Endothelial cell of umbilical vein (primary cell): ENCODE results near the gene DOP1B. TPM values are rescaled to one million over a fixed set of nuclear protein-coding genes. Genes with fewer than 3 reads are reported as not detected.

Experiments
- BruUV-seq: library from RNA; stranded (reverse); fragments of 400-500 nt; replicated peaks from 2 replicates; lab custom pipeline; 2021; lab: Mats Ljungman, UMichigan
- CTCF ChIA-PET: fragments of 300-600, 350-600 bp; sonication (Branson Sonifier 250); formaldehyde crosslinking; loops from one replicate; lab custom pipeline; 2021; ENCODE audit warnings: antibody characterized with exemption, inconsistent platforms; lab: Charles Lee
- POLR2A ChIA-PET: fragments of 300-600, 350-600 bp; sonication (Branson Sonifier 250); formaldehyde crosslinking; loops from one replicate; lab custom pipeline; 2021; ENCODE audit warnings: antibody characterized with exemption, inconsistent platforms; lab: Charles Lee
- DNase-seq: peaks from one replicate; pipeline ENCODE4 v3.0.0-alpha.2; 2011; ENCODE audit warnings: low read depth, low spot score
- FAIRE-seq: peaks from 2 replicates; lab custom pipeline; 2011; peaks lifted over from hg19 to GRCh38; lab: Jason Lieb, UNC
- H2AFZ ChIP-seq: 2 replicates; pipeline ENCODE4 v1.6.0; 2012; ENCODE audit warnings: low read depth, low read length, control low read depth, inconsistent platforms
- H3K27ac ChIP-seq: 2 replicates; pipeline ENCODE4 v1.5.1; 2011; ENCODE audit warnings: low read depth, mild to moderate bottlenecking, control low read depth, low read length, moderate library complexity; ENCODE audit not compliant: insufficient read depth
- H3K27me3 ChIP-seq, 2 experiments: 2 replicates each; pipeline versions ENCODE4 v1.6.0 to v1.6.1; 2011; ENCODE audit warnings: low read length in 2 of 2, mixed read lengths in 1 of 2; ENCODE audit not compliant: control insufficient read depth in 2 of 2, insufficient read depth in 2 of 2
- H3K36me3 ChIP-seq, 2 experiments: 2 replicates in 1 of 2; 3 replicates in 1 of 2; pipeline ENCODE4 v1.5.1; 2011; ENCODE audit warnings: low read length in 2 of 2, mild to moderate bottlenecking in 1 of 2, moderate library complexity in 1 of 2; ENCODE audit not compliant: control insufficient read depth in 2 of 2, insufficient read depth in 2 of 2; ENCODE audit errors: extremely low read depth in 1 of 2
- H3K4me1 ChIP-seq: 3 replicates; pipeline ENCODE4 v1.5.1; 2011; ENCODE audit warnings: mild to moderate bottlenecking, low read length; ENCODE audit not compliant: control insufficient read depth, insufficient read depth; ENCODE audit errors: extremely low read depth
- H3K4me2 ChIP-seq: 2 replicates; pipeline ENCODE4 v1.6.1; 2011; ENCODE audit warnings: low read length, control low read depth, mixed read lengths; ENCODE audit not compliant: insufficient read depth
- H3K4me3 ChIP-seq, 3 experiments: fragments of 200-600 bp in 1 of 3; sonication (generic), shearing (Covaris generic) in 1 of 3; replicated peaks in 1 of 3; 2 replicates each; pipeline ENCODE4 v1.5.1; 2011 to 2016; ENCODE audit warnings: control low read depth in 3 of 3, low read length in 3 of 3, mild to moderate bottlenecking in 2 of 3, inconsistent platforms in 1 of 3, low read depth in 1 of 3, moderate library complexity in 1 of 3; ENCODE audit not compliant: insufficient read depth in 1 of 3
- H3K79me2 ChIP-seq: 2 replicates; pipeline ENCODE4 v1.6.0; 2012; ENCODE audit warnings: low read length, inconsistent platforms; ENCODE audit not compliant: control insufficient read depth, insufficient read depth
- H3K9ac ChIP-seq: replicated peaks from 2 replicates; pipeline ENCODE3; 2011; ENCODE audit warnings: low read length, control low read depth; ENCODE audit not compliant: insufficient read depth; ENCODE audit errors: extremely low read depth
- H3K9me1 ChIP-seq: replicated peaks from 3 replicates; pipeline ENCODE4 v1.6.0; 2011; ENCODE audit warnings: mild to moderate bottlenecking, low read length; ENCODE audit not compliant: control insufficient read depth, insufficient read depth; ENCODE audit errors: extremely low read depth
- H3K9me3 ChIP-seq: replicated peaks from 2 replicates; pipeline ENCODE4 v1.5.1; 2012; ENCODE audit warnings: low read length, inconsistent platforms; ENCODE audit not compliant: control insufficient read depth, insufficient read depth
- H4K20me1 ChIP-seq: replicated peaks from 2 replicates; pipeline ENCODE3; 2011; ENCODE audit warnings: mild to moderate bottlenecking, low read length; ENCODE audit not compliant: control insufficient read depth, insufficient read depth; ENCODE audit errors: extremely low read depth
- CTCF ChIP-seq, 2 donors: IDR thresholded peaks; 1 replicate in 1 of 2; 2 replicates in 1 of 2; pipeline ENCODE4 v1.5.1; 2011; ENCODE audit warnings: low read length in 2 of 2, mild to moderate bottlenecking in 2 of 2, moderate library complexity in 2 of 2, control low read depth in 1 of 2, inconsistent platforms in 1 of 2, low read depth in 1 of 2; ENCODE audit not compliant: insufficient read depth in 1 of 2; ENCODE audit errors: extremely low read depth in 1 of 2
- EZH2 ChIP-seq: IDR thresholded peaks from 2 replicates; pipeline ENCODE4 v1.6.1; 2012; ENCODE audit warnings: borderline replicate concordance, low read depth, mild to moderate bottlenecking, moderate library complexity, low read length, inconsistent platforms; ENCODE audit not compliant: severe bottlenecking
- FOS ChIP-seq: IDR thresholded peaks from 2 replicates; pipeline ENCODE4 v1.6.1; 2011; ENCODE audit warnings: mild to moderate bottlenecking, low read length, moderate library complexity, borderline replicate concordance; ENCODE audit not compliant: insufficient read depth
- GATA2 ChIP-seq: IDR thresholded peaks from 2 replicates; pipeline ENCODE4 v1.7.0; 2011; ENCODE audit warnings: low read depth, mild to moderate bottlenecking, moderate library complexity, mixed read lengths, low read length; ENCODE audit not compliant: insufficient read length, insufficient read depth
- JUN ChIP-seq: IDR thresholded peaks from 2 replicates; pipeline ENCODE4 v1.6.1; 2011; ENCODE audit warnings: borderline replicate concordance, low read depth; ENCODE audit not compliant: insufficient read length, insufficient read depth
- MAX ChIP-seq: IDR thresholded peaks from 2 replicates; pipeline ENCODE4 v1.6.1; 2011; ENCODE audit not compliant: insufficient read depth, insufficient read length
- MYC ChIP-seq: IDR thresholded peaks from one replicate; pipeline ENCODE4 v1.6.1; 2011; ENCODE audit warnings: mild to moderate bottlenecking, low read depth, low read length
- POLR2A ChIP-seq: IDR thresholded peaks from 2 replicates; pipeline ENCODE4 v1.6.1; 2012; ENCODE audit warnings: low read depth, mild to moderate bottlenecking, control low read depth, low read length
- POLR2AphosphoS5 ChIP-seq: IDR thresholded peaks from 2 replicates; pipeline ENCODE4 v1.6.1; 2012; ENCODE audit warnings: low read depth, mild to moderate bottlenecking, control low read depth, low read length, moderate library complexity; ENCODE audit not compliant: insufficient read depth
- dilution Hi-C: fragments of 300-500 bp; cut with MboI; formaldehyde crosslinking; loops from one replicate; pipeline ENCODE4 v1.15.0; 2019; ENCODE audit warnings: low sequenced_read_pairs; ENCODE audit not compliant: extremely low pct_ligation_motif_present
- intact Hi-C: fragments of 100-400 bp; cut with micrococcal nuclease; formaldehyde crosslinking; loops from one replicate; pipeline ENCODE4 v1.10.0; 2022
- polyA plus RNA-seq, 4 experiments: library from polyadenylated mRNA; depleted of rRNA in 3 of 4; stranded (reverse) in 3 of 4; unstranded in 1 of 4; fragments of >200 nt; gene quantifications; 2 replicates each; pipeline versions ENCODE4 v1.2.1 to v1.2.3, GENCODE V29; 2011 to 2012; ENCODE audit warnings: missing spikeins in 1 of 4
- total RNA-seq: library from RNA; stranded (reverse); gene quantifications from 2 replicates; pipeline ENCODE4 v1.2.3, GENCODE V29; 2021

DOP1B gene
- total and polyA plus RNA-seq, 2 donors (not counting 3 experiments of a cell fraction or from before 2014, with no cell fraction given) = 3.7 to 9.9 TPM

- TF ChIP-seq CTCF (IDR thresholded peaks at IDR 0.05; ENCODE audit: extremely low read depth in 1 of 2, insufficient read depth in 1 of 2, low read depth in 1 of 2, low read length in 2 of 2) (no peak), FOS (no peak), GATA2 (no peak), MYC (no peak), POLR2A (no peak), EZH2 (no peak), JUN (no peak), POLR2AphosphoS5 (no peak), MAX (no peak)
- Histone ChIP-seq H3K4me1 (no peaks in the 10 kb centered on the region), H4K20me1 (no peaks in the 10 kb centered on the region), H3K4me2 (no peak overlapping the region), H3K27me3 (peaks cover 3% of the 10 kb centered on the region in 2 experiments), H3K9me3 (no peaks in the 10 kb centered on the region), H3K27ac (no peak overlapping the region), H3K9me1 (no peaks in the 10 kb centered on the region), H3K9ac (no peak overlapping the region), H3K79me2 (no peaks in the 10 kb centered on the region), H3K36me3 (no peaks in the 10 kb centered on the region), H3K4me3 (no peak overlapping the region), H2AFZ (no peak overlapping the region)
- ChIA-PET POLR2A (no interaction called here), CTCF (interaction anchor here (0.7 kb wide), 1 partner anchor 14 kb away, joined by 3 read pairs; no protein-coding TSS in a partner anchor)
- dilution Hi-C loops = no loop called here
- intact Hi-C loops = no loop called here
- BruUV-seq = no TSS peak
- DNase-seq = no peak
- FAIRE-seq = no peak
Measured at GRCh38 chr21:36127250-36127904, 29.2 kb upstream of the DOP1B start.
